ENCODE measurements around the gene GDF15.

GRCh38 chr19:18390065-18390907, 4.3 kb downstream of the GDF15 start:
- TF ChIP-seq, protein P1, sequence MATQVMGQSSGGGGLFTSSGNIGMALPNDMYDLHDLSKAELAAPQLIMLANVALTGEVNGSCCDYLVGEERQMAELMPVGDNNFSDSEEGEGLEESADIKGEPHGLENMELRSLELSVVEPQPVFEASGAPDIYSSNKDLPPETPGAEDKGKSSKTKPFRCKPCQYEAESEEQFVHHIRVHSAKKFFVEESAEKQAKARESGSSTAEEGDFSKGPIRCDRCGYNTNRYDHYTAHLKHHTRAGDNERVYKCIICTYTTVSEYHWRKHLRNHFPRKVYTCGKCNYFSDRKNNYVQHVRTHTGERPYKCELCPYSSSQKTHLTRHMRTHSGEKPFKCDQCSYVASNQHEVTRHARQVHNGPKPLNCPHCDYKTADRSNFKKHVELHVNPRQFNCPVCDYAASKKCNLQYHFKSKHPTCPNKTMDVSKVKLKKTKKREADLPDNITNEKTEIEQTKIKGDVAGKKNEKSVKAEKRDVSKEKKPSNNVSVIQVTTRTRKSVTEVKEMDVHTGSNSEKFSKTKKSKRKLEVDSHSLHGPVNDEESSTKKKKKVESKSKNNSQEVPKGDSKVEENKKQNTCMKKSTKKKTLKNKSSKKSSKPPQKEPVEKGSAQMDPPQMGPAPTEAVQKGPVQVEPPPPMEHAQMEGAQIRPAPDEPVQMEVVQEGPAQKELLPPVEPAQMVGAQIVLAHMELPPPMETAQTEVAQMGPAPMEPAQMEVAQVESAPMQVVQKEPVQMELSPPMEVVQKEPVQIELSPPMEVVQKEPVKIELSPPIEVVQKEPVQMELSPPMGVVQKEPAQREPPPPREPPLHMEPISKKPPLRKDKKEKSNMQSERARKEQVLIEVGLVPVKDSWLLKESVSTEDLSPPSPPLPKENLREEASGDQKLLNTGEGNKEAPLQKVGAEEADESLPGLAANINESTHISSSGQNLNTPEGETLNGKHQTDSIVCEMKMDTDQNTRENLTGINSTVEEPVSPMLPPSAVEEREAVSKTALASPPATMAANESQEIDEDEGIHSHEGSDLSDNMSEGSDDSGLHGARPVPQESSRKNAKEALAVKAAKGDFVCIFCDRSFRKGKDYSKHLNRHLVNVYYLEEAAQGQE (IDR thresholded peaks at IDR 0.05; ENCODE audit: low read depth): no peak
- TF ChIP-seq, protein P2, sequence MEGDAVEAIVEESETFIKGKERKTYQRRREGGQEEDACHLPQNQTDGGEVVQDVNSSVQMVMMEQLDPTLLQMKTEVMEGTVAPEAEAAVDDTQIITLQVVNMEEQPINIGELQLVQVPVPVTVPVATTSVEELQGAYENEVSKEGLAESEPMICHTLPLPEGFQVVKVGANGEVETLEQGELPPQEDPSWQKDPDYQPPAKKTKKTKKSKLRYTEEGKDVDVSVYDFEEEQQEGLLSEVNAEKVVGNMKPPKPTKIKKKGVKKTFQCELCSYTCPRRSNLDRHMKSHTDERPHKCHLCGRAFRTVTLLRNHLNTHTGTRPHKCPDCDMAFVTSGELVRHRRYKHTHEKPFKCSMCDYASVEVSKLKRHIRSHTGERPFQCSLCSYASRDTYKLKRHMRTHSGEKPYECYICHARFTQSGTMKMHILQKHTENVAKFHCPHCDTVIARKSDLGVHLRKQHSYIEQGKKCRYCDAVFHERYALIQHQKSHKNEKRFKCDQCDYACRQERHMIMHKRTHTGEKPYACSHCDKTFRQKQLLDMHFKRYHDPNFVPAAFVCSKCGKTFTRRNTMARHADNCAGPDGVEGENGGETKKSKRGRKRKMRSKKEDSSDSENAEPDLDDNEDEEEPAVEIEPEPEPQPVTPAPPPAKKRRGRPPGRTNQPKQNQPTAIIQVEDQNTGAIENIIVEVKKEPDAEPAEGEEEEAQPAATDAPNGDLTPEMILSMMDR (IDR thresholded peaks at IDR 0.05 in 2 of 3, conservative IDR thresholded peaks at IDR 0.05 in 1 of 3; ENCODE audit: borderline replicate concordance in 1 of 3, insufficient read depth in 1 of 3, low read depth in 2 of 3, low read length in 2 of 3): no peak
- TF ChIP-seq EZH2 (IDR thresholded peaks at IDR 0.05) (no peak), ZNF274 (IDR thresholded peaks at IDR 0.05; ENCODE audit: low read depth, low read length) (no peak), POLR2AphosphoS5 (IDR thresholded peaks at IDR 0.05; ENCODE audit: low read depth, low read length) (peak; percentile 56), FOSL1 (IDR thresholded peaks at IDR 0.05; ENCODE audit: low read depth) (no peak), POLR2A (IDR thresholded peaks at IDR 0.05; ENCODE audit: borderline replicate concordance, extremely low read depth, insufficient read depth, insufficient read length) (no peak), SP1 (IDR thresholded peaks at IDR 0.05; ENCODE audit: low read depth) (peak; percentile 27; the same call in 1 of the 2 replicates), JUND (IDR thresholded peaks at IDR 0.05) (peak; percentile 11), ZBTB33 (IDR thresholded peaks at IDR 0.05; ENCODE audit: extremely low read depth, insufficient replicate concordance, low read length) (no peak)
- TF ChIP-seq, protein P3, sequence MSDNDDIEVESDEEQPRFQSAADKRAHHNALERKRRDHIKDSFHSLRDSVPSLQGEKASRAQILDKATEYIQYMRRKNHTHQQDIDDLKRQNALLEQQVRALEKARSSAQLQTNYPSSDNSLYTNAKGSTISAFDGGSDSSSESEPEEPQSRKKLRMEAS (IDR thresholded peaks at IDR 0.05): no peak

Measured in HCT116 (cell line).